HFF-Myc (cell line): Measurements from ENCODE around the gene IREB2.

Experiments used
- DNase-seq: peaks from one replicate; pipeline ENCODE4 v3.0.0-alpha.2; 2011; ENCODE audit warnings: low read depth; ENCODE audit errors: extremely low read depth
- H3K4me3 ChIP-seq: replicated peaks from 2 replicates; pipeline ENCODE4 v1.5.1; 2011; ENCODE audit warnings: low read depth, mild to moderate bottlenecking, control low read depth, low read length
- TF ChIP-seq, protein P1 (sequence below): IDR thresholded peaks from 2 replicates; pipeline ENCODE4 v1.5.1; 2012; ENCODE audit warnings: mild to moderate bottlenecking, low read depth, low read length, control low read depth; ENCODE audit errors: missing control alignments

Gene IREB2

DNA sequence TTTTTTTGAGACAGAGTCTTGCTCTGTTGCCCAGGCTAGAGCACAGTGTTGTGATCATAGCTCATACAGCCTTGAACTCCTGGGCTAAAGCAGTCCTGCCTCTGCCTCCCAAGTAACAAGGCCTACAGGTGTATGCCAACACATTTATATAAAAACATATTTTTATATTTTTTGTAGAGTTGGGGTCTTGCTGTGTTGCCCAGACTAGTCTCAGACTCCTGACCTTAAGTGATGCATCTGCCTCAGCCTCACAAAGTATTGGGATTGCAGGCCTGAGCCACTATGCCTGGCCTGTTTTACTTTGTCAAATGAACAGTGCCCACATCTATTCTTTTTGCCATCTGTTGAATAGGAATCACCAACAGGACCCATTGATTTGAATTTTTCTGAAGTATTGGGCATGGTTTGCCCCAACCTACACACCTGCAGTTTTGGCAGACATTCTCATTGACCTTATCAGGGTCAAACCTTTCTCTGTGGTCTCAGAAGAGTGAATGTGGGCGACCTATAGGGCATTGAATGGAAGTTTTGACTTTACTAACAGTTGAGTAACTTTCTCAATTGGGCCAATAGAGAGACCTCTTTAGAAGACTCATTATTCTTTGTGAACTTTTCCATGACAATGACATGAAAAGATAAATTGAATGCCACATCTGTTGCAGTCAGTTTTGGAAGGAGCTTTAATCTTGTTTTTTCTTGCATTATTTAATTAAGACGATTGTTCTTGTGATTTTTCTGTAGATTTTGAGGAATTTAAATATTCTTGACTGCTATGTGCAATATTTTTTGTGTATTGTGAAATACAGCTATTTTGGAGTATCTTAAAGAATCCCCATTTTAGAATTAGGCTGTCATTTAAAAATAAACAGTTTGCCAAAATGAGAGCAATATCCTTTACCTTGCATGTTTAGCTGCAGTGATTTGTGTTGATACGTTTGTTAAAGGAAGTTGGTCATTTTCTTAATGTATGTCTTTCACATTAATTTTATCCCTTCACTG is 2.7 kb downstream of the IREB2 start:
- no peak for DNase-seq
- TF ChIP-seq, protein P1, sequence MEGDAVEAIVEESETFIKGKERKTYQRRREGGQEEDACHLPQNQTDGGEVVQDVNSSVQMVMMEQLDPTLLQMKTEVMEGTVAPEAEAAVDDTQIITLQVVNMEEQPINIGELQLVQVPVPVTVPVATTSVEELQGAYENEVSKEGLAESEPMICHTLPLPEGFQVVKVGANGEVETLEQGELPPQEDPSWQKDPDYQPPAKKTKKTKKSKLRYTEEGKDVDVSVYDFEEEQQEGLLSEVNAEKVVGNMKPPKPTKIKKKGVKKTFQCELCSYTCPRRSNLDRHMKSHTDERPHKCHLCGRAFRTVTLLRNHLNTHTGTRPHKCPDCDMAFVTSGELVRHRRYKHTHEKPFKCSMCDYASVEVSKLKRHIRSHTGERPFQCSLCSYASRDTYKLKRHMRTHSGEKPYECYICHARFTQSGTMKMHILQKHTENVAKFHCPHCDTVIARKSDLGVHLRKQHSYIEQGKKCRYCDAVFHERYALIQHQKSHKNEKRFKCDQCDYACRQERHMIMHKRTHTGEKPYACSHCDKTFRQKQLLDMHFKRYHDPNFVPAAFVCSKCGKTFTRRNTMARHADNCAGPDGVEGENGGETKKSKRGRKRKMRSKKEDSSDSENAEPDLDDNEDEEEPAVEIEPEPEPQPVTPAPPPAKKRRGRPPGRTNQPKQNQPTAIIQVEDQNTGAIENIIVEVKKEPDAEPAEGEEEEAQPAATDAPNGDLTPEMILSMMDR: no peak
- 0 out of 2 replicates have a peak overlapping the region, but pooled peaks have one; percentile 5 for H3K4me3 ChIP-seq

DNA sequence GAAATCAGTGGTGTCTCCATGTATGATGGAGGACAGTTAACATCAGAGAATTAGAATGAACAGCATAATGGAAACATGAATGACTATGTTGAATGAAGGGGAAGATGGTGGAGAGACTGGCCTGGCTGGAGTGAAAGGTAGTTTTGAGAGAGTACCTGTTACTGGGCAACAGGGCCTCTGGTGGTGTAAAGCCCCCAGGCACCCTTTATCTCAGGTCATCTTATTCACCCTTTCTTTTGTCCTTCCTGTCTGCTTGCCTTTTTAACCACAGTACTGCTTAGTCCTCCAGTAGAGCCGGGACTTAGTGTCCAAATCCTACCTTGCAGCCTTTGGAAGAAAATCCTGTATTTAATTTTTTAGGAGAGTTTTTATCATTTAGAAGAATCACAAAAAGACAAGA is 6.2 kb downstream of the IREB2 start:
- DNase-seq: no peak
- no peak overlapping the region for H3K4me3 ChIP-seq
- TF ChIP-seq, protein P1: no peak

DNA sequence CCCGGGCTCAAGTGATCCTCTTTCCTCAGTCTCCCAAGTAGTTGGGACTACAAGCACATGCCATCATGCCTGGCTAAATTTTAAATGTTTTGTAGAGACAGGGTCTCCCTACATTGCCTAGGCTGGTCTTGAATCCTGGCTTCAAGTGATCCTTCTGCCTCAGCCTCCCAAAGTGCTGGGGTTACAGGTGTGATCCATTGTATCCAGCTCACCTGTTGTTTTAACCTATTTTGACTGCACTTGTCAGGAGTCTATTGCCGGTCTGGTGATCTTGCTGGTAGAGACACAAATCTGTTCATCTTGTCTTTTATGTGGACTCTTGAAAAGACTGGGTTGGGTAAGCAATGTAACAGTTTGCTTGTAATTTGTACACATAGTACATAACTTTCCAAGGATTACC is 7.9 kb downstream of the IREB2 start:
- TF ChIP-seq, protein P1: no peak
- H3K4me3 ChIP-seq: no peak overlapping the region
- DNase-seq: no peak

DNA sequence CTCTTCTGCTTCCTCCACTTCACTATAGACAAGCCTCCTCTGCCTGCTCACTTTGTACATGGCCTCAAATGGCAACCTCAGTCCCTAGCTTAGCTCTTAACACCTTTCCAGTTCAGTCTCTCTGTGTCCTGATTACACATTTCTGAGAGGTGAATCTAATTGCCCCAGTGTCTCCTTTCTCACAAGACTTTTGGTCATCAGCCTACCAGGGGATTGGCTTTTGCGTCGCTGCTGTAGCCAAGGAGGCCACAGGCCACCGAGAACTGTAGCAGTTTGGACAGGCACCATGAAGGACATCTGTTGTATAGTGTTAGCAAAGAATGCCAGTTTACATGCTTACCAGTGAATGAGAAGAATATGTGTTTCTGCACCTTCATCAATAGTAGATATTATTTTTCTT is 8.5 kb downstream of the IREB2 start:
- no peak for DNase-seq
- no peak overlapping the region for H3K4me3 ChIP-seq
- TF ChIP-seq, protein P1: no peak

DNA sequence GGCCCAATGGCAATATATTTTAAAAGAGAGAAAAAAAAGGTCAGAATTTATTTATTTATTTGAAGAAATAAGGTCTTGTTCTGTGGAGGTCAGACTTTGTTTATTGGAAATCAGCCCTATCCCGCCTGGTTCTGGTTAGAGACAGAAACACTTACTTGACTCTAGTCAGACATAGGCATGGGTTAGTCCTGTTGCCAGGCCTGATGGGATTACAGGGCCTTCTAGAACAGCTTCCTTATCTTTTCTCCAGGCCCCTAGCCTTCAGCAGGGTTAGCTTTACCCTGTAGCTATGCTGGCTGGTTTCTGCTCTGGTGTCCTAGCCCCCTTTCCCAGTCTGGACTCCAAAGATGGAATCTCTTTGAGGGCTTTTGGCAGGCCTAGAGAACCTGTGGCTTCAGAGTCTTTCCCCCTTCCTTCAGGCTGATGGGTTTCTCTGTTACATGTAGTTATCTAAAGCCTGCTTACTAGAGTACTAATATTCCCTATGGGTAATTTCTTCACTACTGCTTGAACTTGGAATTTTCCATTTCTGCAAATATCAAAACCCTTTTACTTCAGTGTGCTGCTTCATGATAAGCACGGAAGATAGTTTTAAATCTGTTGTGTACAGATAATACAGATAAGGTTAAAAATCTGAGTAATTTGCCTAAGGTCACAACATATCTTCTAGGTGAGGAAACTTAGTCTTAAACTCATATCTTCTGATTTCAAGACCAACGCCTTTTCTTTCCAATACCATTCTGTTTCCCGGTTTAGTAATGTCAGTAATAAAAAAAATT is 10.6 kb downstream of the IREB2 start:
- TF ChIP-seq, protein P1: no peak
- no peak for DNase-seq
- H3K4me3 ChIP-seq: no peak overlapping the region

DNA sequence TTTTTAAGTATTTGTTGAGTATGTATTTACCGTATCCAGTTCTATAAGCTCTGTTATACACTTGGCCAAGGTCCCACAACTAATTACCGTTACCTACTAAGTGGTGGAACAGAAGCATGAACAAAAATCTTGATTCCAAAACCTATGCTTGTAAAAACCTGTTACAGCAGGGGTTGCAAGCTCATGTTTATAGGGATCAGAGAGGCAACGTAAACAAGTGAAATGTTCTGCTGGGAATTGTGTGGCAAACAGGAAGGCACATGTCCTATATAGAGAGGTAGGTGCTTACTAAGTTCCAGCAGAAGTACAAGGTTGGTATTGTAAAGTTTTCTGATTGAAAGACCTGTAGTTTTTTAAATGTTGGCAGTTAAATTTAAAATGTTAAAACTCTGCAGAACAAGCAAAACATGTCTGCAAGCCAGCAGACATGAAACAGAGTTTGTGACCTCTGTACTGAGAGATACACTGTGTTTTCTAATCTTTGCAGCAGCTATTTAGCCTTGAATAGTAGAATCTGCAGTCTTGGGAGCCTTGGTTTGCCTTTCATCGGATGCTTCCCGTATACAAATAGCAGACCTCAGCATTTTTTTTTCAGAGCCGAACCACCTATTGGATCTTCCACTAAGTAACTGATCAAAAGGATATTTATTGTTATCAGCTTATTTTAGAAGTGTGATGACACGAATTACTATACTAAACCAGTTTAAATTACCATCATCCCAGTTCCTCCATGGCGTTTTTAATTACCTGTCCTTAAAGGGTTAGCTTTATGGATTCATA is 11.4 kb downstream of the IREB2 start:
- TF ChIP-seq, protein P1: no peak
- DNase-seq: no peak

More for the DNA sequence above, 11.4 kb downstream of the IREB2 start:
- no peak overlapping the region for H3K4me3 ChIP-seq
